Panc1 (cell line): ENCODE results near the gene CEACAM21. TPM values are rescaled to one million over a fixed set of nuclear protein-coding genes. Genes with fewer than 3 reads are reported as not detected.

Experiments
- ATAC-seq: fragments of 200-7000 bp; cut with Tn5 transposase; 2 replicates; pipeline ENCODE4 v1.9.1; 2020; ENCODE audit warnings: mild to moderate bottlenecking, moderate library complexity
- BruUV-seq: library from RNA; stranded (reverse); fragments of 400-500 nt; replicated peaks from 2 replicates; lab custom pipeline; 2021; lab: Mats Ljungman, UMichigan
- CTCF ChIA-PET: fragments of 300-600 bp; sonication (Branson Sonifier 250); formaldehyde crosslinking; loops from one replicate; lab custom pipeline; 2022; ENCODE audit warnings: antibody characterized with exemption; lab: Charles Lee
- POLR2A ChIA-PET: fragments of 300-600 bp; sonication (Branson Sonifier 250); formaldehyde crosslinking; loops from one replicate; lab custom pipeline; 2022; ENCODE audit warnings: antibody characterized with exemption; lab: Charles Lee
- DNase-seq: peaks from one replicate; pipeline ENCODE4 v3.0.0-alpha.2; 2010; ENCODE audit warnings: low read depth, low spot score
- H3K27ac ChIP-seq: 2 replicates; pipeline ENCODE4 v1.5.1; 2011; ENCODE audit warnings: mild to moderate bottlenecking, low read length, inconsistent platforms
- H3K27me3 ChIP-seq: fragments of 200-500 bp; sonication (Bioruptor generic); 2 replicates; pipeline ENCODE4 v1.6.0; 2014; ENCODE audit warnings: low read length, inconsistent platforms; ENCODE audit not compliant: control insufficient read depth, insufficient read depth
- H3K36me3 ChIP-seq: fragments of 200-500 bp; sonication (Bioruptor generic); 2 replicates; pipeline ENCODE4 v1.5.1; 2014; ENCODE audit warnings: inconsistent platforms, mild to moderate bottlenecking, low read length, moderate library complexity; ENCODE audit not compliant: control insufficient read depth, insufficient read depth
- H3K4me1 ChIP-seq: 2 replicates; pipeline ENCODE4 v1.5.1; 2011; ENCODE audit warnings: inconsistent platforms, mild to moderate bottlenecking, low read length, moderate library complexity; ENCODE audit not compliant: control insufficient read depth, insufficient read depth
- H3K4me3 ChIP-seq, 2 experiments: 2 replicates each; pipeline ENCODE4 v1.5.1; 2011 to 2012; ENCODE audit warnings: low read depth in 2 of 2, low read length in 2 of 2, mild to moderate bottlenecking in 2 of 2, inconsistent platforms in 1 of 2, moderate library complexity in 1 of 2
- H3K9me3 ChIP-seq: fragments of 200-500 bp; sonication (Bioruptor generic); 2 replicates; pipeline ENCODE4 v1.5.1; 2014; ENCODE audit warnings: low read depth, mild to moderate bottlenecking, inconsistent platforms, low read length, moderate library complexity; ENCODE audit not compliant: control insufficient read depth, insufficient read depth
- CTCF ChIP-seq: fragments of 450-650 bp; IDR thresholded peaks from 2 replicates; pipeline ENCODE4 v1.5.1; 2017; ENCODE audit warnings: mild to moderate bottlenecking
- POLR2AphosphoS5 ChIP-seq: IDR thresholded peaks from 2 replicates; pipeline ENCODE4 v1.6.1; 2012; ENCODE audit warnings: mild to moderate bottlenecking, low read depth, low read length, moderate library complexity
- REST ChIP-seq, 2 experiments: IDR thresholded peaks; 2 replicates each; pipeline ENCODE4 v1.6.1; 2011 to 2012; ENCODE audit warnings: low read depth in 2 of 2, control low read depth in 1 of 2, low read length in 1 of 2, mild to moderate bottlenecking in 1 of 2, moderate library complexity in 1 of 2; ENCODE audit not compliant: insufficient read depth in 1 of 2
- SIN3A ChIP-seq: IDR thresholded peaks from 2 replicates; pipeline ENCODE4 v1.6.1; 2012; ENCODE audit warnings: low read depth, mild to moderate bottlenecking, low read length, moderate library complexity, borderline replicate concordance; ENCODE audit not compliant: insufficient read depth
- TCF7L2 ChIP-seq: IDR thresholded peaks from 2 replicates; pipeline ENCODE4 v1.6.1; 2011; ENCODE audit warnings: mild to moderate bottlenecking, low read depth, low read length, inconsistent platforms
- in situ Hi-C: cut with HindIII; loops from 2 replicates; pipeline ENCODE4 v1.10.0; 2016; ENCODE audit warnings: low sequenced_read_pairs, low pct_unique_long_range_greater_than_20kb
- intact Hi-C: fragments of 100-400 bp; cut with micrococcal nuclease; formaldehyde crosslinking; loops from one replicate; pipeline ENCODE4 v1.10.0; 2022; ENCODE audit not compliant: unreplicated experiment
- total RNA-seq: library from RNA; stranded (reverse); gene quantifications from one replicate; pipeline ENCODE4 v1.2.1, GENCODE V29; 2021; ENCODE audit not compliant: unreplicated experiment

CEACAM21 gene
- total RNA-seq, 1 experiment from 2014 or later, result not detected

DNA sequence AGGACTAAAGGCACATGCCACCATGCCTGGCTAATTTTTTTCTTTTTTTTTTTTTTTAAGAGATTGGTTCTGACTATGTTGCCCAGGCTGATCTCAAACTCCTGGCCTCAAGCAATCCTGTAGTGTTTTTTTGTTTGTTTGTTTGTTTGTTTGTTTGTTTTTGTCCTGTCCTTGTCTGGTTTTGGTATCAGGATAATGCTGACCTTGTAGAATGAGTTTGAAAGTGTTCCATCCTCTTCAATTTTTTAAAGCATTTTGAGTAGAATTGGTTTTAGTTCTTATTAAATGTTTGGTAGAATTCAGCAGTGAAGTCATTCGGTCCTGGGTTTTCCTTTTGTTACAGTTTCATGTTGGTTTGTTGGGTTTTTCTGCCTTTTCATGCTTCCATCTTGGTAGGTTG lies 31.7 kb downstream of the CEACAM21 start:
- no peak for ATAC-seq
- BruUV-seq, result no TSS peak
- ChIA-PET POLR2A (no interaction called here), CTCF (no interaction called here)
- H3K4me3 ChIP-seq, result no peak overlapping the region
- no peak for TF ChIP-seq REST (IDR thresholded peaks at IDR 0.05; ENCODE audit: insufficient read depth in 1 of 2, low read depth in 2 of 2, low read length in 1 of 2)
- TF ChIP-seq POLR2AphosphoS5, result no peak
- intact Hi-C loops (no loop called here), in situ Hi-C loops (no loop called here)
- no peaks in the 10 kb centered on the region for H3K4me1 ChIP-seq
- H3K36me3 ChIP-seq, result no peaks in the 10 kb centered on the region
- H3K27ac ChIP-seq, result no peak overlapping the region
- H3K9me3 ChIP-seq, result no peaks in the 10 kb centered on the region
- no peaks in the 10 kb centered on the region; the same call in 1 of the 2 replicates for H3K27me3 ChIP-seq
- DNase-seq, result no peak

GRCh38 chr19:41610789-41611188 lies 34.8 kb downstream of the CEACAM21 start:
- Histone ChIP-seq H3K9me3 (no peaks in the 10 kb centered on the region), H3K4me1 (no peaks in the 10 kb centered on the region), H3K27ac (no peak overlapping the region), H3K36me3 (no peaks in the 10 kb centered on the region), H3K27me3 (no peaks in the 10 kb centered on the region; the same call in 1 of the 2 replicates), H3K4me3 (no peak overlapping the region)
- TF ChIP-seq REST (IDR thresholded peaks at IDR 0.05; ENCODE audit: insufficient read depth in 1 of 2, low read depth in 2 of 2, low read length in 1 of 2), result no peak
- TF ChIP-seq CTCF, result no peak
- no peak for TF ChIP-seq SIN3A
- TF ChIP-seq TCF7L2, result no peak
- no peak for TF ChIP-seq POLR2AphosphoS5
- CTCF ChIA-PET, result no interaction called here
- DNase-seq, result no peak
- POLR2A ChIA-PET, result no interaction called here
- ATAC-seq, result no peak
- BruUV-seq, result no TSS peak
- in situ Hi-C loops, result no loop called here
- intact Hi-C loops, result no loop called here
